ENCODE data around the gene RAD51B.

RAD51B gene

GRCh38 chr14:68691792-68692118, 872.2 kb downstream of the RAD51B start:
- no peaks in the 10 kb centered on the region for H3K27me3 ChIP-seq (replicated peaks; ENCODE audit: insufficient read depth, low read length)
- H3K4me2 ChIP-seq (ENCODE audit: low read depth, low read length): no peak overlapping the region
- no peaks in the 10 kb centered on the region for H3K36me3 ChIP-seq (replicated peaks; ENCODE audit: insufficient read depth, low read length)
- H3K9me2 ChIP-seq (replicated peaks; ENCODE audit: insufficient read depth, low read length): no peaks in the 10 kb centered on the region
- H2AFZ ChIP-seq (ENCODE audit: low read length): no peak overlapping the region
- no peak overlapping the region for H3K27ac ChIP-seq (ENCODE audit: low read length)
- peaks cover under 1% of the 10 kb centered on the region; the same call in 1 of the 2 replicates for H3K4me1 ChIP-seq (ENCODE audit: low read length)
- no peaks in the 10 kb centered on the region for H3K79me2 ChIP-seq (ENCODE audit: low read length)
- no peaks in the 10 kb centered on the region for H4K20me1 ChIP-seq (ENCODE audit: insufficient read depth, low read length)
- TF ChIP-seq CTCF (IDR thresholded peaks at IDR 0.05; ENCODE audit: low read length) (no peak), EZH2 (optimal IDR thresholded peaks at IDR 0.05; ENCODE audit: low read depth, low read length) (no peak)
- no peak for DNase-seq
- no peaks in the 10 kb centered on the region for H3K9me3 ChIP-seq (replicated peaks; ENCODE audit: insufficient read depth, low read length)
- H3K4me3 ChIP-seq (ENCODE audit: low read length): no peak overlapping the region
- H3F3A ChIP-seq (ENCODE audit: insufficient read depth, low read length): no peaks in the 10 kb centered on the region
- no peak overlapping the region for H3K9ac ChIP-seq (ENCODE audit: low read length)

GRCh38 chr14:68692216-68692615, 872.6 kb downstream of the RAD51B start:
- Histone ChIP-seq H3K4me1 (ENCODE audit: low read length) (no peaks in the 10 kb centered on the region), H3K27me3 (replicated peaks; ENCODE audit: insufficient read depth, low read length) (no peaks in the 10 kb centered on the region), H3K4me3 (ENCODE audit: low read length) (no peak overlapping the region), H3K27ac (ENCODE audit: low read length) (no peak overlapping the region), H3K4me2 (ENCODE audit: low read depth, low read length) (no peak overlapping the region), H3K9me2 (replicated peaks; ENCODE audit: insufficient read depth, low read length) (no peaks in the 10 kb centered on the region), H2AFZ (ENCODE audit: low read length) (no peak overlapping the region), H3K79me2 (ENCODE audit: low read length) (no peaks in the 10 kb centered on the region), H3K9me3 (replicated peaks; ENCODE audit: insufficient read depth, low read length) (no peaks in the 10 kb centered on the region), H3F3A (ENCODE audit: insufficient read depth, low read length) (no peaks in the 10 kb centered on the region), H4K20me1 (ENCODE audit: insufficient read depth, low read length) (no peaks in the 10 kb centered on the region), H3K36me3 (replicated peaks; ENCODE audit: insufficient read depth, low read length) (no peaks in the 10 kb centered on the region), H3K9ac (ENCODE audit: low read length) (no peak overlapping the region)
- TF ChIP-seq CTCF (IDR thresholded peaks at IDR 0.05; ENCODE audit: low read length): no peak
- TF ChIP-seq EZH2phosphoT487 (IDR thresholded peaks at IDR 0.05; ENCODE audit: low read length): no peak
- no peak for TF ChIP-seq EZH2 (optimal IDR thresholded peaks at IDR 0.05; ENCODE audit: low read depth, low read length)
- DNase-seq: no peak

- no peaks in the 10 kb centered on the region for H3K9me3 ChIP-seq (replicated peaks; ENCODE audit: insufficient read depth, low read length)
- H3F3A ChIP-seq (ENCODE audit: insufficient read depth, low read length): no peaks in the 10 kb centered on the region
- no peak for DNase-seq
- H3K79me2 ChIP-seq (ENCODE audit: low read length): no peaks in the 10 kb centered on the region
- H3K4me3 ChIP-seq (ENCODE audit: low read length): no peak overlapping the region
- no peaks in the 10 kb centered on the region for H3K4me1 ChIP-seq (ENCODE audit: low read length)
- H3K9me2 ChIP-seq (replicated peaks; ENCODE audit: insufficient read depth, low read length): no peaks in the 10 kb centered on the region
- H3K4me2 ChIP-seq (ENCODE audit: low read depth, low read length): no peak overlapping the region
- no peaks in the 10 kb centered on the region for H3K36me3 ChIP-seq (replicated peaks; ENCODE audit: insufficient read depth, low read length)
- no peaks in the 10 kb centered on the region for H4K20me1 ChIP-seq (ENCODE audit: insufficient read depth, low read length)
- no peak overlapping the region for H3K27ac ChIP-seq (ENCODE audit: low read length)
- H3K27me3 ChIP-seq (replicated peaks; ENCODE audit: insufficient read depth, low read length): no peaks in the 10 kb centered on the region
- H3K9ac ChIP-seq (ENCODE audit: low read length): no peak overlapping the region
- H2AFZ ChIP-seq (ENCODE audit: low read length): no peak overlapping the region
- TF ChIP-seq EZH2phosphoT487 (IDR thresholded peaks at IDR 0.05; ENCODE audit: low read length) (no peak), CTCF (IDR thresholded peaks at IDR 0.05; ENCODE audit: low read length) (no peak), EZH2 (optimal IDR thresholded peaks at IDR 0.05; ENCODE audit: low read depth, low read length) (no peak)
These were observed 873.6 kb downstream of the RAD51B start for GRCh38 chr14:68692916-68693771.
